Neural cell (in vitro differentiated cells): Measurements from ENCODE around the gene CAMKMT. TPM values are rescaled to one million over a fixed set of nuclear protein-coding genes. Genes with fewer than 3 reads are reported as not detected.

Source experiments
- H2AFZ ChIP-seq: fragments of 200-600, 300-800 bp; sonication (generic), shearing (Covaris generic); 2 replicates; pipeline ENCODE4 v1.6.0; 2014; ENCODE audit warnings: low read depth, mild to moderate bottlenecking, antibody characterized with exemption, low read length, moderate library complexity
- H3F3A ChIP-seq: fragments of 200-600 bp; shearing (Covaris generic); 2 replicates; pipeline ENCODE4 v1.6.1; 2016; ENCODE audit warnings: mild to moderate bottlenecking, moderate library complexity, mixed read lengths, antibody characterized with exemption, low read length; ENCODE audit not compliant: insufficient read depth, poor library complexity, severe bottlenecking
- H3K27ac ChIP-seq: fragments of 200-600, 300-800 bp; sonication (generic), shearing (Covaris generic); 2 replicates; pipeline ENCODE4 v1.5.1; 2014; ENCODE audit warnings: mild to moderate bottlenecking, low read length, moderate library complexity
- H3K27me3 ChIP-seq: fragments of 300-800, 200-600 bp; sonication (generic), shearing (Covaris generic); 2 replicates; pipeline ENCODE4 v1.6.0; 2014; ENCODE audit warnings: mild to moderate bottlenecking, low read depth, low read length, moderate library complexity; ENCODE audit not compliant: insufficient read depth
- H3K36me3 ChIP-seq: fragments of 300-800, 200-600 bp; sonication (generic), shearing (Covaris generic); 2 replicates; pipeline ENCODE4 v1.5.1; 2014; ENCODE audit warnings: mild to moderate bottlenecking, antibody characterized with exemption, low read length, moderate library complexity; ENCODE audit not compliant: insufficient read depth
- H3K4me2 ChIP-seq: fragments of 300-800, 200-600 bp; sonication (generic), shearing (Covaris generic); 2 replicates; pipeline ENCODE4 v1.6.0; 2014; ENCODE audit warnings: mild to moderate bottlenecking, low read length
- H3K4me3 ChIP-seq: fragments of 300-800, 200-600 bp; sonication (generic), shearing (Covaris generic); 2 replicates; pipeline ENCODE4 v1.5.1; 2014; ENCODE audit warnings: mild to moderate bottlenecking, low read length, moderate library complexity
- H3K79me2 ChIP-seq: fragments of 200-600 bp; shearing (Covaris generic); replicated peaks from 2 replicates; pipeline ENCODE4 v1.6.0; 2014; ENCODE audit warnings: mild to moderate bottlenecking, low read length, moderate library complexity; ENCODE audit not compliant: insufficient read depth
- H3K9ac ChIP-seq: fragments of 300-800, 200-600 bp; sonication (generic), shearing (Covaris generic); 2 replicates; pipeline ENCODE4 v1.6.1; 2016; ENCODE audit warnings: mild to moderate bottlenecking, low read length, mixed read lengths
- H3K9me2 ChIP-seq: fragments of 200-600 bp; shearing (Covaris generic); 2 replicates; pipeline ENCODE4 v1.6.1; 2016; ENCODE audit warnings: mild to moderate bottlenecking, low read length, mixed read lengths; ENCODE audit not compliant: insufficient read depth
- H3K9me3 ChIP-seq: fragments of 200-600, 300-800 bp; sonication (generic), shearing (Covaris generic); 2 replicates; pipeline ENCODE4 v1.6.1; 2016; ENCODE audit warnings: mild to moderate bottlenecking, mixed run types, low read length, moderate library complexity, mixed read lengths
- H4K20me1 ChIP-seq: fragments of 200-600 bp; shearing (Covaris generic); 2 replicates; pipeline ENCODE4 v1.6.1; 2016; ENCODE audit warnings: mild to moderate bottlenecking, mixed run types; ENCODE audit not compliant: insufficient read depth
- CTCF ChIP-seq: fragments of 450-650 bp; IDR thresholded peaks from 2 replicates; pipeline ENCODE4 v1.5.1; 2014; ENCODE audit warnings: antibody characterized with exemption, mild to moderate bottlenecking, moderate library complexity; ENCODE audit not compliant: poor library complexity, severe bottlenecking
- EP300 ChIP-seq: fragments of 450-650 bp; conservative IDR thresholded peaks from 2 replicates; pipeline ENCODE4 v1.6.1; 2014; ENCODE audit warnings: antibody characterized with exemption, mild to moderate bottlenecking, moderate library complexity; ENCODE audit not compliant: poor library complexity, severe bottlenecking
- EZH2 ChIP-seq: fragments of 200-600, 300-800 bp; shearing (Covaris generic), sonication (generic); IDR thresholded peaks from 2 replicates; pipeline ENCODE4 v1.6.1; 2014; ENCODE audit warnings: antibody characterized with exemption, low read length, borderline replicate concordance, mild to moderate bottlenecking; ENCODE audit not compliant: insufficient read depth, poor library complexity, severe bottlenecking
- MXI1 ChIP-seq: fragments of 450-650 bp; conservative IDR thresholded peaks from 2 replicates; pipeline ENCODE4 v1.6.1; 2014; ENCODE audit warnings: antibody characterized with exemption, mild to moderate bottlenecking; ENCODE audit not compliant: poor library complexity, severe bottlenecking
- POLR2AphosphoS5 ChIP-seq: IDR thresholded peaks from 2 replicates; pipeline ENCODE4 v1.6.1; 2012
- RAD21 ChIP-seq: fragments of 450-650 bp; conservative IDR thresholded peaks from 2 replicates; pipeline ENCODE4 v1.6.1; 2014; ENCODE audit warnings: antibody characterized with exemption, mild to moderate bottlenecking, moderate library complexity
- REST ChIP-seq: IDR thresholded peaks from 2 replicates; pipeline ENCODE4 v1.6.1; 2012; ENCODE audit warnings: borderline replicate concordance
- SMC3 ChIP-seq: fragments of 450-650 bp; conservative IDR thresholded peaks from 2 replicates; pipeline ENCODE4 v1.6.1; 2014; ENCODE audit warnings: antibody characterized with exemption, mild to moderate bottlenecking, moderate library complexity; ENCODE audit not compliant: poor library complexity
- TAF1 ChIP-seq: IDR thresholded peaks from 2 replicates; pipeline ENCODE4 v1.6.1; 2012; ENCODE audit warnings: low read depth
- polyA plus RNA-seq: library from polyadenylated mRNA; depleted of rRNA; stranded (reverse); fragments of >200 nt; gene quantifications from 2 replicates; pipeline ENCODE4 v1.2.3, GENCODE V29; 2014

Gene CAMKMT
- polyA plus RNA-seq, 1 donor from 2014 or later, result 5.1 TPM

GRCh38 chr2:44715671-44716081, 353.9 kb downstream of the CAMKMT start:
- no peak overlapping the region for H3K9ac ChIP-seq
- no peaks in the 10 kb centered on the region for H3F3A ChIP-seq
- no peak overlapping the region for H3K4me3 ChIP-seq
- no peaks in the 10 kb centered on the region for H3K79me2 ChIP-seq
- H3K9me2 ChIP-seq, result no peaks in the 10 kb centered on the region
- H3K36me3 ChIP-seq, result no peaks in the 10 kb centered on the region
- TF ChIP-seq CTCF, result peak; percentile 47
- TF ChIP-seq RAD21, result peak; percentile 38
- no peak for TF ChIP-seq TAF1
- no peak for TF ChIP-seq MXI1
- peak; percentile 40 for TF ChIP-seq SMC3
- TF ChIP-seq EP300, result no peak
- TF ChIP-seq REST, result no peak
- TF ChIP-seq EZH2, result no peak
- no peaks in the 10 kb centered on the region for H3K9me3 ChIP-seq
- H2AFZ ChIP-seq, result no peak overlapping the region
- H3K4me2 ChIP-seq, result no peak overlapping the region
- no peaks in the 10 kb centered on the region for H4K20me1 ChIP-seq
- no peak overlapping the region for H3K27ac ChIP-seq
- H3K27me3 ChIP-seq, result peaks cover 17% of the 10 kb centered on the region

GRCh38 chr2:44716131-44716530, 354.4 kb downstream of the CAMKMT start:
- Histone ChIP-seq H3K27ac (no peak overlapping the region), H3K27me3 (peaks cover 15% of the 10 kb centered on the region), H3K4me2 (no peak overlapping the region), H2AFZ (no peak overlapping the region), H3K4me3 (no peak overlapping the region), H3K9me2 (no peaks in the 10 kb centered on the region), H3K9ac (no peak overlapping the region), H3K36me3 (no peaks in the 10 kb centered on the region), H4K20me1 (no peaks in the 10 kb centered on the region), H3K79me2 (no peaks in the 10 kb centered on the region), H3K9me3 (no peaks in the 10 kb centered on the region), H3F3A (no peaks in the 10 kb centered on the region)
- TF ChIP-seq TAF1 (no peak), SMC3 (no peak), EP300 (no peak), CTCF (no peak), EZH2 (no peak), RAD21 (no peak), POLR2AphosphoS5 (no peak), MXI1 (no peak), REST (no peak)
